ENCODE measurements around the gene POU2F1. TPM values are rescaled to one million over a fixed set of nuclear protein-coding genes. Genes with fewer than 3 reads are reported as not detected.

POU2F1 gene
- total RNA-seq, 2 experiments from 2014 or later = 18.7 to 52.3 TPM

- Histone ChIP-seq H3K9me2 (ENCODE audit: insufficient read depth, low read length) (no peaks in the 10 kb centered on the region), H3K4me3 (ENCODE audit: low read depth, low read length, poor library complexity, severe bottlenecking) (peak overlapping the region; percentile 40), H3K36me3 (ENCODE audit: insufficient read depth, low read length) (no peaks in the 10 kb centered on the region), H3K27ac (ENCODE audit: low read depth, low read length, poor library complexity, severe bottlenecking) (peak overlapping the region; percentile 38), H3K79me2 (ENCODE audit: insufficient read depth, low read depth, low read length) (no peaks in the 10 kb centered on the region), H3K4me1 (ENCODE audit: insufficient read depth, low read length, poor library complexity, severe bottlenecking) (peaks cover 41% of the 10 kb centered on the region), H3K4me2 (ENCODE audit: low read length) (peak overlapping the region; percentile 77), H3K9me3 (ENCODE audit: low read length) (no peaks in the 10 kb centered on the region), H2AFZ (ENCODE audit: low read length) (peak overlapping the region; percentile 94; the same call in 1 of the 2 replicates), H4K20me1 (ENCODE audit: insufficient read depth, low read length) (no peaks in the 10 kb centered on the region)
- intact Hi-C loops (cut with micrococcal nuclease; ENCODE audit: unreplicated experiment) = no loop called here
- ChIA-PET POLR2A (interaction anchor here (1.1 to 1.3 kb wide), 3 partner anchors 28 to 203 kb away, joined by 3 read pairs; no protein-coding TSS in a partner anchor), CTCF (ENCODE audit: unreplicated experiment) (no interaction called here)
- BruUV-seq (replicated peaks) = no TSS peak
- DNase-seq (ENCODE audit: low spot score) = no peak
- no peak for TF ChIP-seq EZH2phosphoT487 (IDR thresholded peaks at IDR 0.05; ENCODE audit: borderline replicate concordance, low read depth, low read length)
- TF ChIP-seq CTCF (conservative IDR thresholded peaks at IDR 0.05; ENCODE audit: low read length) = no peak
Observed at GRCh38 chr1:167429612-167430011, 208.9 kb downstream of the POU2F1 start.

GRCh38 chr1:167430134-167430848, 209.6 kb downstream of the POU2F1 start:
- H4K20me1 ChIP-seq (ENCODE audit: insufficient read depth, low read length) = no peaks in the 10 kb centered on the region
- TF ChIP-seq CTCF (conservative IDR thresholded peaks at IDR 0.05; ENCODE audit: low read length) = no peak
- TF ChIP-seq EZH2phosphoT487 (IDR thresholded peaks at IDR 0.05; ENCODE audit: borderline replicate concordance, low read depth, low read length) = no peak
- intact Hi-C loops (cut with micrococcal nuclease; ENCODE audit: unreplicated experiment) = no loop called here
- peak overlapping the region; percentile 77 for H3K4me2 ChIP-seq (ENCODE audit: low read length)
- no peaks in the 10 kb centered on the region for H3K79me2 ChIP-seq (ENCODE audit: insufficient read depth, low read depth, low read length)
- BruUV-seq (replicated peaks) = no TSS peak
- H3K27ac ChIP-seq (ENCODE audit: low read depth, low read length, poor library complexity, severe bottlenecking) = peak overlapping the region; percentile 38
- H2AFZ ChIP-seq (ENCODE audit: low read length) = peak overlapping the region; percentile 94
- no peaks in the 10 kb centered on the region for H3K9me3 ChIP-seq (ENCODE audit: low read length)
- peak; percentile 74 for DNase-seq (ENCODE audit: low spot score)
- H3K36me3 ChIP-seq (ENCODE audit: insufficient read depth, low read length) = no peaks in the 10 kb centered on the region
- POLR2A ChIA-PET = interaction anchor here (0.7 to 1.3 kb wide), 5 partner anchors 17 to 203 kb away, joined by 3 to 5 read pairs (median 3); no protein-coding TSS in a partner anchor
- H3K9me2 ChIP-seq (ENCODE audit: insufficient read depth, low read length) = no peaks in the 10 kb centered on the region
- CTCF ChIA-PET (ENCODE audit: unreplicated experiment) = no interaction called here
- peak overlapping the region; percentile 40 for H3K4me3 ChIP-seq (ENCODE audit: low read depth, low read length, poor library complexity, severe bottlenecking)
- peaks cover 41% of the 10 kb centered on the region for H3K4me1 ChIP-seq (ENCODE audit: insufficient read depth, low read length, poor library complexity, severe bottlenecking)

GRCh38 chr1:167430849-167431242, 210.2 kb downstream of the POU2F1 start:
- POLR2A ChIA-PET = interaction anchor here (1.2 to 1.3 kb wide), 3 partner anchors 20 to 204 kb away, joined by 3 to 5 read pairs (median 3); no protein-coding TSS in a partner anchor
- Histone ChIP-seq H3K79me2 (ENCODE audit: insufficient read depth, low read depth, low read length) (no peaks in the 10 kb centered on the region), H3K4me2 (ENCODE audit: low read length) (peak overlapping the region; percentile 77), H3K4me3 (ENCODE audit: low read depth, low read length, poor library complexity, severe bottlenecking) (peak overlapping the region; percentile 40), H3K36me3 (ENCODE audit: insufficient read depth, low read length) (no peaks in the 10 kb centered on the region), H4K20me1 (ENCODE audit: insufficient read depth, low read length) (no peaks in the 10 kb centered on the region), H2AFZ (ENCODE audit: low read length) (peak overlapping the region; percentile 94; the same call in 1 of the 2 replicates), H3K9me2 (ENCODE audit: insufficient read depth, low read length) (no peaks in the 10 kb centered on the region), H3K4me1 (ENCODE audit: insufficient read depth, low read length, poor library complexity, severe bottlenecking) (peaks cover 41% of the 10 kb centered on the region), H3K9me3 (ENCODE audit: low read length) (no peaks in the 10 kb centered on the region), H3K27ac (ENCODE audit: low read depth, low read length, poor library complexity, severe bottlenecking) (peak overlapping the region; percentile 38)
- CTCF ChIA-PET (ENCODE audit: unreplicated experiment) = interaction anchor here (0.6 kb wide), 1 partner anchor 186 kb away, joined by 18 read pairs; no protein-coding TSS in a partner anchor
- intact Hi-C loops (cut with micrococcal nuclease; ENCODE audit: unreplicated experiment) = no loop called here
- BruUV-seq (replicated peaks) = no TSS peak
- no peak for TF ChIP-seq EZH2phosphoT487 (IDR thresholded peaks at IDR 0.05; ENCODE audit: borderline replicate concordance, low read depth, low read length)
- TF ChIP-seq CTCF (conservative IDR thresholded peaks at IDR 0.05; ENCODE audit: low read length) = no peak
- DNase-seq (ENCODE audit: low spot score) = no peak
